ENCODE results near the gene ARHGAP28.

GRCh38 chr18:6755107-6755506 lies 25.6 kb downstream of the ARHGAP28 start:
- TF ChIP-seq CTCF (IDR thresholded peaks at IDR 0.05; ENCODE audit: insufficient read depth, low read length) (no peak), REST (IDR thresholded peaks at IDR 0.05; ENCODE audit: insufficient replicate concordance, low read depth) (no peak), POLR2AphosphoS5 (IDR thresholded peaks at IDR 0.05; ENCODE audit: low read depth) (no peak), SPI1 (IDR thresholded peaks at IDR 0.05; ENCODE audit: borderline replicate concordance, low read depth) (no peak), GABPA (IDR thresholded peaks at IDR 0.05; ENCODE audit: low read depth) (no peak)
